NT2/D1 (cell line): ENCODE measurements around the gene GLIS2.
A peak's percentile ranks its signal among the peaks of the same experiment; 100 is the strongest.

ENCODE experiments used
- DNase-seq: peaks from one replicate; pipeline ENCODE4 v3.0.0-alpha.2; 2011; ENCODE audit warnings: low read depth, low spot score
- H3K27me3 ChIP-seq: 2 replicates; pipeline ENCODE4 v1.6.0; 2011; ENCODE audit warnings: mild to moderate bottlenecking; ENCODE audit not compliant: insufficient read length, insufficient read depth
- H3K36me3 ChIP-seq: 2 replicates; pipeline ENCODE4 v1.6.1; 2011; ENCODE audit warnings: mild to moderate bottlenecking, low read length, mixed read lengths; ENCODE audit not compliant: insufficient read depth, insufficient read length
- H3K4me1 ChIP-seq: 2 replicates; pipeline ENCODE4 v1.5.1; 2011; ENCODE audit not compliant: insufficient read depth, insufficient read length
- H3K4me3 ChIP-seq: 2 replicates; pipeline ENCODE4 v1.5.1; 2011; ENCODE audit warnings: low read depth; ENCODE audit not compliant: insufficient read length
- H3K9ac ChIP-seq: 2 replicates; pipeline ENCODE4 v1.6.0; 2011; ENCODE audit warnings: low read depth; ENCODE audit not compliant: insufficient read length
- H3K9me3 ChIP-seq: 2 replicates; pipeline ENCODE4 v1.5.1; 2011; ENCODE audit warnings: mild to moderate bottlenecking, low read length; ENCODE audit not compliant: insufficient read depth
- SUZ12 ChIP-seq: IDR thresholded peaks from 2 replicates; pipeline ENCODE4 v1.6.1; 2011; ENCODE audit not compliant: insufficient read length, insufficient read depth; ENCODE audit errors: extremely low read depth
- YY1 ChIP-seq: IDR thresholded peaks from 2 replicates; pipeline ENCODE4 v1.6.1; 2011; ENCODE audit not compliant: insufficient read length, insufficient read depth
- ZNF274 ChIP-seq: IDR thresholded peaks from 2 replicates; pipeline ENCODE4 v1.6.1; 2011; ENCODE audit warnings: mild to moderate bottlenecking, low read depth, low read length

GLIS2 gene

GRCh38 chr16:4290236-4290830, 25.5 kb upstream of the GLIS2 start:
- no peak for DNase-seq
- TF ChIP-seq YY1: no peak
- TF ChIP-seq ZNF274: no peak
- no peak for TF ChIP-seq SUZ12
- Histone ChIP-seq H3K4me1 (peaks cover 28% of the 10 kb centered on the region), H3K9me3 (no peaks in the 10 kb centered on the region), H3K4me3 (no peak overlapping the region), H3K36me3 (no peaks in the 10 kb centered on the region), H3K9ac (peak overlapping the region; percentile 4), H3K27me3 (no peaks in the 10 kb centered on the region)

GRCh38 chr16:4291699-4292098, 24.2 kb upstream of the GLIS2 start:
- DNase-seq: no peak
- H3K9ac ChIP-seq: no peak overlapping the region
- H3K27me3 ChIP-seq: no peaks in the 10 kb centered on the region
- TF ChIP-seq SUZ12 (no peak), ZNF274 (no peak), YY1 (no peak)
- peaks cover 23% of the 10 kb centered on the region for H3K4me1 ChIP-seq
- H3K9me3 ChIP-seq: no peaks in the 10 kb centered on the region
- H3K36me3 ChIP-seq: no peaks in the 10 kb centered on the region
- H3K4me3 ChIP-seq: no peak overlapping the region

GRCh38 chr16:4293181-4293716, 22.6 kb upstream of the GLIS2 start:
- Histone ChIP-seq H3K4me3 (no peak overlapping the region), H3K9me3 (no peaks in the 10 kb centered on the region), H3K9ac (peak overlapping the region; percentile 79), H3K36me3 (no peaks in the 10 kb centered on the region), H3K27me3 (no peaks in the 10 kb centered on the region), H3K4me1 (peaks cover 26% of the 10 kb centered on the region)
- DNase-seq: no peak
- TF ChIP-seq YY1 (no peak), ZNF274 (no peak), SUZ12 (no peak)

GRCh38 chr16:4293822-4294457, 21.9 kb upstream of the GLIS2 start:
- H3K9me3 ChIP-seq: no peaks in the 10 kb centered on the region
- H3K9ac ChIP-seq: peak overlapping the region; percentile 79
- no peak for TF ChIP-seq ZNF274
- peaks cover 28% of the 10 kb centered on the region for H3K4me1 ChIP-seq
- no peaks in the 10 kb centered on the region for H3K36me3 ChIP-seq
- no peak overlapping the region for H3K4me3 ChIP-seq
- no peaks in the 10 kb centered on the region for H3K27me3 ChIP-seq
- no peak for DNase-seq

- peaks cover 30% of the 10 kb centered on the region for H3K4me1 ChIP-seq
- no peaks in the 10 kb centered on the region for H3K27me3 ChIP-seq
- no peak for TF ChIP-seq YY1
- no peak for TF ChIP-seq ZNF274
- no peak for TF ChIP-seq SUZ12
- H3K9me3 ChIP-seq: no peaks in the 10 kb centered on the region
- no peak overlapping the region for H3K4me3 ChIP-seq
- no peak for DNase-seq
- H3K9ac ChIP-seq: no peak overlapping the region
- no peaks in the 10 kb centered on the region for H3K36me3 ChIP-seq
Measured at GRCh38 chr16:4295581-4295980, 20.3 kb upstream of the GLIS2 start.

- no peak for DNase-seq
Measured at GRCh38 chr16:4297480-4297879, 18.4 kb upstream of the GLIS2 start.

GRCh38 chr16:4298761-4299522, 16.9 kb upstream of the GLIS2 start:
- Histone ChIP-seq H3K9me3 (no peaks in the 10 kb centered on the region), H3K9ac (peak overlapping the region; percentile 66), H3K27me3 (no peaks in the 10 kb centered on the region), H3K36me3 (peaks cover 24% of the 10 kb centered on the region), H3K4me3 (no peak overlapping the region), H3K4me1 (peaks cover 16% of the 10 kb centered on the region)
- DNase-seq: peak; percentile 88
- TF ChIP-seq ZNF274: no peak
- no peak for TF ChIP-seq YY1
- no peak for TF ChIP-seq SUZ12

More at GRCh38 chr16:4297480-4297879, 18.4 kb upstream of the GLIS2 start:
- Histone ChIP-seq H3K4me1 (peaks cover 20% of the 10 kb centered on the region), H3K4me3 (no peak overlapping the region), H3K27me3 (no peaks in the 10 kb centered on the region), H3K9ac (peak overlapping the region; percentile 26), H3K36me3 (peaks cover 12% of the 10 kb centered on the region), H3K9me3 (no peaks in the 10 kb centered on the region)
- TF ChIP-seq SUZ12: no peak
- no peak for TF ChIP-seq YY1
